GM12892 (cell line): Measurements from ENCODE around the gene KLK5.

Experiments
- DNase-seq: peaks from one replicate; pipeline ENCODE4 v3.0.0; 2011; ENCODE audit not compliant: insufficient read length
- FAIRE-seq: peaks from 2 replicates; lab custom pipeline; 2011; peaks lifted over from hg19 to GRCh38; lab: Jason Lieb, UNC
- POLR2A ChIP-seq: IDR thresholded peaks from 2 replicates; pipeline ENCODE4 v1.6.1; 2011; ENCODE audit warnings: low read depth, low read length, control low read depth
- POLR2AphosphoS5 ChIP-seq: IDR thresholded peaks from 2 replicates; pipeline ENCODE4 v1.6.1; 2011; ENCODE audit warnings: low read depth, low read length, control low read depth
- TAF1 ChIP-seq: IDR thresholded peaks from 2 replicates; pipeline ENCODE4 v1.6.1; 2011; ENCODE audit warnings: low read depth, mild to moderate bottlenecking, control low read depth, low read length, borderline replicate concordance

The KLK5 gene

DNA sequence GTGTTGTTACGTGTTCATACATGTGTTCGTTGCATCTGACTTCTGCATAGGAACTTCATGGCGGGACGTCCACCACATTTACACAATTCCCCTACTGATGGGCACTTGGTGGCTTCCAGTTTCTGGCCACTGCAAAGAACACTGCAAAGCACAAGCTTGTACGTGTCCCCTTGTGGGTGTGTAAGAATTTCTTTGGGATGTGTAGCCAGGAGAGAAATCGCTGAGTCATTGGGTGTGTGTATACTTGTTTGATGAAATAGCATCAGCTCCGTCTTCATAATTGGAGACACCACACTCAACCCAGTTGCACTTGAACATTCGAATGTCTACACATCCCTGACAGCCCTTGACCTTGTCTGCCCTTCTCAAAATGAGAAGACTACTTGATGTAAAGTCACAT lies 19.2 kb downstream of the KLK5 start:
- FAIRE-seq (no peak), DNase-seq (no peak)
- TF ChIP-seq POLR2AphosphoS5 (no peak), TAF1 (no peak), POLR2A (no peak)

- DNase-seq = no peak
- no peak for TF ChIP-seq POLR2AphosphoS5
- no peak for TF ChIP-seq POLR2A
- FAIRE-seq = no peak
These were observed 20.2 kb downstream of the KLK5 start for GRCh38 chr19:50932690-50933083.

GRCh38 chr19:50932018-50932689 lies 20.7 kb downstream of the KLK5 start:
- no peak for TF ChIP-seq POLR2AphosphoS5
- no peak for TF ChIP-seq POLR2A
- TF ChIP-seq TAF1 = no peak
- no peak for DNase-seq
- FAIRE-seq = no peak

DNA sequence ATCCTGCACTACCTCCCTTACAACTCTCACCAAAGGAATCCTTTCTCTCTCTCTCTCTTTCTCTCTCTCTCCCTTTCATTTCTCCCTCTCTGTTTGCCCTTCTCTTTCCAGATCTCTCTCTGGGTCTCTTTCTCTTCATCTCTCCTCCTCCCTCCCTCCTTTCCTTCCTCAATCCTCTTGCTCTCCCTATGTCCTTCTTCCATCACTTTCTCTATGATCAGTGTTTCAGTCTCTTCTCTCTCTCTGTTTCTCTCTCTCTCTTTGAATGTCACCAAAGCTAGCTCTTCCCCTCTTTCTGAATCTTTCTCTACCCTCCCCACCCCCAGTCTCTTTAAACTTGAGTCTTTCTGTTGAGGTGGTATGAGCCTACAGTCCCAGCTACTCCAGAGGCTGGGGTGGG lies 21.8 kb downstream of the KLK5 start:
- no peak for FAIRE-seq
- DNase-seq = no peak
- TF ChIP-seq POLR2AphosphoS5 (no peak), TAF1 (no peak), POLR2A (no peak)

- TF ChIP-seq POLR2A = no peak
- no peak for TF ChIP-seq TAF1
- TF ChIP-seq POLR2AphosphoS5 = no peak
- FAIRE-seq (no peak), DNase-seq (no peak)
These were observed 24.0 kb downstream of the KLK5 start for GRCh38 chr19:50928831-50929230.

DNA sequence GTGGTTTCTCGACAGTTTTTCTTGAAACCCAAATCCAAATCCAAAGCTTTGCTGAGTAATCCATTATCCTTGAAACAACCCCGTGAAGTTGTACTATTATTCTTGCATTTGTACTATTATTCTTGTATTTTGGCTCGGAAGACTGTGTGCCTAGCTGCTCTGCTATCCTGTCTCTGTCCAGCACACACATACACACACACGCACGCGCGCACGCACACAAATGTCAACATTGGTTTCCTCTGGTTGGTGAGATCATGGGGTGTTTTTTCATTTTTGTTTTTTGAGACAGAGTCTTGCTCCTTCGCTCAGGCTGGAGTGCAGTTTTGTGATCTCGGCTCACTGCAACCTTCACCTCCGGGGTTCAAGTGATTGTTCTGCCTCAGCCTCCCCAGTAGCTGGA lies 26.7 kb downstream of the KLK5 start:
- FAIRE-seq = no peak
- no peak for DNase-seq
- TF ChIP-seq POLR2AphosphoS5 = no peak
- no peak for TF ChIP-seq TAF1
- TF ChIP-seq POLR2A = no peak

GRCh38 chr19:50925734-50926133 lies 27.1 kb downstream of the KLK5 start:
- no peak for DNase-seq
- TF ChIP-seq POLR2AphosphoS5 (no peak), TAF1 (no peak), POLR2A (no peak)
- no peak for FAIRE-seq

DNA sequence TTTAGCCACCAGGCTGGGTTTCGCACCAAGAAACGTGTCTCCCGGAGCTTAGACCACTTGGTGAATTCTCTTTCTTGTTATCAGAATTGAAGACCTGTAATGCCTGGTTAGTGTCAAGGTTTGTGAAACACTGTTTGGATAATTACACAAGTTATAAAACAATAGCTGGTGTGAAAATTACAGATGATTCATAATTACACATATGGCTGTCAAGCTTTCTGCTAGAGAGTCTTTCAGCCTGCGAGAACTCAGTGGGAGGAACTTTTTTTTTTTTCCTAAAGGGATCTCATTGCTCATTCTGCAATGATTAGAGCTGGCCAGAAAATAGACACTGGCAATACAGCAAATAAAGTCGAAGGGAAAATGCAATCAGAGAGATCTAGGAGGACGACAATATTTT lies 28.3 kb downstream of the KLK5 start:
- TF ChIP-seq POLR2AphosphoS5 = no peak
- TF ChIP-seq POLR2A = no peak
- TF ChIP-seq TAF1 = no peak
- no peak for FAIRE-seq
- DNase-seq = no peak

DNA sequence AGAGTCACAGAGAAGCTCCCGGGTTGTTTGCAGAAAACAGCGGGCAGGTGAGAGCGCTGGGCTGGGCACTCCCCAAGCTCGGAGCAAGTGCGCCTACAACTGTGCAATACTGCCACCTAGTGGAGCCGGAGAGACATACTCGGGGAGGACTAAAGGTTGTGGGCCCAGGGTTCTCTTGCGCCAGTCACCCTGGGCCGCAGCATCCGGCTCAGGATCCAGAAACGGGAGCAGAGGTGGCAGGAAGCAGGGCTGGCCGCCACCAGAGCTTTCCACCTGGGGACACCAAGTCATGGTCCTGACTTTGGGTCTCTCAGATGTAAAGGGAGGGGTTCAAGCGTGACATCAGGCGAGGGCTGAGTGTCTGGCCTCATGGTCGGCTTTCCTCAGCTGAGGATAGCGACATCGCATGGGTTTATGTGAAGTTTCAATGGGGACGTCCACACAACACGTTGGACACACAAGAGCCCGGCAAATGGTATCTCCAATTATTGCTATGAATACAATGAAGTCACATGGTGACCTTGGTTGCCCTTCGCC lies 30.5 kb downstream of the KLK5 start:
- TF ChIP-seq POLR2A (no peak), TAF1 (no peak), POLR2AphosphoS5 (no peak)
- FAIRE-seq = peak; percentile 95
- DNase-seq = peak; percentile 75

GRCh38 chr19:50921426-50922316 lies 31.2 kb downstream of the KLK5 start:
- FAIRE-seq (peak; percentile 40), DNase-seq (no peak)
- TF ChIP-seq POLR2AphosphoS5 (no peak), POLR2A (no peak), TAF1 (no peak)

DNA sequence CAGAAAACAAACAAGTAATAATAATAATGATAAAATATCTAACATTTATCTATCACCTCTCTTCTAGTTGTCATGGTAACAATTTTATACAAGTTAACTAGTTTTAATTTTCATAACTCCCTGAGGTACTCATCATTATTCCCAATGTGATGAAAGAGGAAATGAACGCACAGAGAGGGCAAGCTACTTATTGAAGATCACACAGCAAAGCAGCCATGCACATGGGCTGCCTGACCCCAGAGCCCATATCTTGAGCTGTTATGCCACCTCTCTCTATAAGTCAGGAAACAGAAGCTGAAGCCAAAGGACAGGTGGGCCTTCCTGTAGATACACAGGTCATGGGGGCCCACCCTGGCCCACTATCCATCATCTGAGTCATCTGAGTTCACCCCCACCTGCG lies 36.8 kb downstream of the KLK5 start:
- TF ChIP-seq TAF1 (no peak), POLR2A (no peak), POLR2AphosphoS5 (no peak)
- FAIRE-seq (no peak), DNase-seq (no peak)
